UCSD-AML1 (cell line): ENCODE results near the gene SLC43A3.
A peak's percentile ranks its signal among the peaks of the same experiment; 100 is the strongest.

Source experiments
- DNase-seq: peaks from one replicate; lab custom pipeline; 2025; ENCODE audit not compliant: unreplicated experiment; lab: John Stamatoyannopoulos, UW

SLC43A3 gene

DNA sequence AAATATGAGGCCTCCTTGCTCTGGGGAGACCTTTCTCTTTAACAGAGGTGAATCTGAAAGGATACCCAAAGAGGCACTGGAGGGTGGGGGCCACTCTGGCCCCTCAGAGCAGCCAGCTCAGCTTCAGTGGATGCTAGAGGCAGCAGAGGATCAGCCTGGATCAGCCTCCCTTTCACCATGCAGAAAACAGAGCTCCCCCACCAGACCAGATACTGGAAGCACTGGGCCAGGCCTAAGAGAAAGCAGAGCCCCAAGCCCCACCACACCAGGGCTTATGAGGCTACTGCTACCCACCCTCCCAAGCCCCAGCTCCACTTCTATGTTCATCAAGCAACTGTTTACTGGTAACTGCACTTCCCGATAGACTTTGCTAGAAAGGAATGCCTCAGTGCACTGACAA lies 4.0 kb upstream of the SLC43A3 start:
- DNase-seq = peak; percentile 31

DNA sequence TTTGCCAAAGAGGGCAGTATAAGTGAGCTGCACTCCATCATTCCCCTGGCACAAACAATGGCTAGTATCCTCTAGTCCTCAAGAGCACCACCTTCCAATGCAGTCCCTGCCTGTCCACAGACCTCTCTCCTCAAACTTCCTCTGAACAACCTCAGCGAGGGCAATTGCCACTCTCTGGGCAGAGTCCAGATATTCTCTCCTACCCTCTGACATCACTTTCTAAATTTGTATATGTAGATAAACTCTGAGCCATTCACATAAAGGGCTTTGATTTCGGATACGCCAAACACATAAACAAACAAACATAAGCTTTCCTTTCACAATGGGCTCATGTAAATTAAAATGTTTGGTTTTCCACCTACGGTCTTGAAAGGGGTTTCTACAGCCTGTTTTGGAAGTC lies 3.0 kb upstream of the SLC43A3 start:
- DNase-seq = no peak

GRCh38 chr11:57428643-57429042 lies 1.7 kb upstream of the SLC43A3 start:
- DNase-seq = no peak

DNA sequence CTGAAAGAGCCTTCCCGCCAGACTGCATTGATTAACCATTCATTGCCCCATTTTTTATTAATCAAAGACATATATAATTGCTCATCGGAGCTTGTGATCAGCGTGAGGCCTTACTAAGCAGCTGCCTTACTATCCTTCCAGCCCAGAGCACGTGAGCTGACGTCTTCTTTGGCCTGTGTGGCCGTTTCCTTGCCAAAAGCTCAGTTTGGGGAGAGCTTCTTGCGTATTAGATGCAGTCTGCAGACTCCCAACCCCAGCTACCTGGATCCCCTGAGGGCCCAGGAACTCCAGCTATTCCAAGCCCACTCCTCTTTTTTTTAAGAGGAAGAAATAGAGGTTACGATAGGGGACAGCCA lies 784 bp upstream of the SLC43A3 start:
- no peak for DNase-seq

DNA sequence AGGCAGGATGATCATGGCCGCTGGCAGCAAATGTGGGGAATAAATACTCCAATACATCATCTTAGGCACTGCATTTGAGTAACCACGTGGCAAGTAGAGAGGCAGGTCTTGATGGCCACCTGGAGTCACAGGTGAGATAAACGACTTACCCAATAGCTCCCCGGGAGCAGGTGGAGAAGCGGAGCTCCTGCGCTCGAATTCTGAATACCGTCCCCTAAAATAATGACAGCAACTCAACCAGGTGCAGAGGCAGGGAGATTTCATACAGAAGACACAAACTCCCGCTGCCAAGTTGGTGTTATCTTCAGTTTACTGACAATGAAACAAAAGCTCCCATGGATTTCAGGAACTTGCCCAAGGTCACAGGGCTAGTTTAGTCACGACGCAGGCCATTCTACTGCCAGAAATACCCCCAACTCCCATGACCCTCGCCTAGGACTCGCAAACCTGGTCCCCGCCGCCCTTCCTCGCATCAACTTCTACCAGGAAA lies 437 bp downstream of the SLC43A3 start:
- no peak for DNase-seq

GRCh38 chr11:57425565-57426438 lies 1.1 kb downstream of the SLC43A3 start:
- DNase-seq = peak; percentile 39

DNA sequence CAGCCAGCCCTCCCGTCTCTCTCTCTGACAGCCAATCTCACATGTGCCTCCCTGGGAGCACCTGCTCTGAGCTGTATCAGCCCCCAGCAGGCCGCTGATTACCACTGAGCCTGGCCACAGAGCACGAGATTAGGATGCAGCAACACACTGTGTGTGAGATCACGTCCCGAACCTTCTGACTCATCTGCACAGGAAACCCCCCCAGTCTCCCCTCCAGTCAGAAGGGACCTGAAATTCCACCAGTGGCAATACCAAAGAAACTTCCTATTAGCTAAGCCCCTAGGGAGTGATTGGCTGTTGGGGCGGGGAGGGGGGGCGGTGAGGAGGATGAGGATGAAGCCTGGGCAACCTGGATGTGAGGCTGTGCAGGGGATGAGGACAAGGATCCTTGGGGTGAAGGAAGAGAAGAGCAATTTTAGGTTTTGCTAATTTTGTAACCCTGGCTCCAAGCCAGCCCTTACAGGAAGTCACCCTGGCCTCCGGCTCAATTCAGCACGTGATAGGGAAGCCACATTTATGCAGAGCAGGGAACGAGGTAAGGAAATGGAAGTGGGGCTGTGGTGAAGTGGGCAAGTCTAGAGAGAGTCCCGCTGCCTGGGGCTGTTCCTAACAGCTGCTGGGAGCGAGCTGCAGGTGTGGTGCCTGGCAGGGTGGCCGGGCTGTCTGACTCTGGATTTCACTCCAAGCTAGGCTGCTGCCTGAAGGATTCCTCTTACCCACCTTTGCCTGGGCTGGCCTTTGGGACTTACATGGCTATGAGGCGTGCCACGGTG lies 1.9 kb downstream of the SLC43A3 start:
- peak; percentile 88 for DNase-seq

DNA sequence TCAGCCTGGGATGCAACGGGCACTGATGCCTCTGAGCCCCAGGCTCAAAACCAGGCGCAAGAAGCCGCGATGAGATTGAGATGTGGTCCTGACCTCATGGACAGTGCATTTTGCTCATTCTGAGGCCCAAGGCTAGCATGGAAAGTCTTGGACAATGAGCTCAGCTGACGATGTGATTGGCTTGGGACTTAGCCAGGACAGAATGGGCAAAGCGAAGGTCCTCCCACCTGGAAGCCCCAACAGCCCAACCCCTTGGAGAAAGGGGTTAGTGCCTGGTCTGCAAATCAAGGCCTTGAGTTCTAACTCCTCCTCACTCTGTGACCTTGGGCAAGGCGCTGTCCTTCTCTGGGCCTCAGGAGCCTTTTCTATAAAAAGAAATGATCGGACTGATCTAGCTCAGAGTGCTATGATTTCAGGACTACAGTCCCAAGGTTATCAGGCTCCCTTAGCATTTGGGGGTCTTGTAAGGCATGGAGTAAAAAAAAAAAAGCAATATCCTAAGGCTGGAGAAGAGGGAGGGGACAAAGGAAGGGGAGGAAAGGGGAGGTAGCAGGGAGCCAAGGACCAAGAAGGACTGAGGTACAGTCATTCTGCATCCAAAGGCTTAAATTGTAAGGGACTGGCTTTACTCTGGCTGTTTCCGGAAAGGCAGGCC lies 2.7 kb downstream of the SLC43A3 start:
- DNase-seq = no peak

GRCh38 chr11:57422669-57423068 lies 4.3 kb downstream of the SLC43A3 start:
- no peak for DNase-seq

DNA sequence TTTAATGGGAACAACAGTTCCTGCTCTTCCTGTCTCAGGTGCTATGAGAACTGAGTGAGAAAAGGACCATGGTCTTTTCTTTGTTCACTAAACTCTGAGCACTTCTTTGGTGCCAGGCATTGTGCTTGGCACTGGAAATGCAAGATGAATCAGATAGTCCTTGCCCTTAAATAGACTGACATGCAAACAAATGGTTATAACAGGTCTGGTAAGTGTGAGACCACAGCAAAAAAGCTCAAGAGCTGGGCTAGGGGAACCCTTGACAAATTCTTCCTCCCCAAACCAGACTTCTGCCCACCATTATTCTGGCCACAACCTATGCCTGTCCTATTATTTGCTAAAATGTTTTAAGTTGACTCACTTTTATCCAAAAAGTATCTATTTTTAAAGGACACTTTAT lies 5.1 kb downstream of the SLC43A3 start:
- no peak for DNase-seq

DNA sequence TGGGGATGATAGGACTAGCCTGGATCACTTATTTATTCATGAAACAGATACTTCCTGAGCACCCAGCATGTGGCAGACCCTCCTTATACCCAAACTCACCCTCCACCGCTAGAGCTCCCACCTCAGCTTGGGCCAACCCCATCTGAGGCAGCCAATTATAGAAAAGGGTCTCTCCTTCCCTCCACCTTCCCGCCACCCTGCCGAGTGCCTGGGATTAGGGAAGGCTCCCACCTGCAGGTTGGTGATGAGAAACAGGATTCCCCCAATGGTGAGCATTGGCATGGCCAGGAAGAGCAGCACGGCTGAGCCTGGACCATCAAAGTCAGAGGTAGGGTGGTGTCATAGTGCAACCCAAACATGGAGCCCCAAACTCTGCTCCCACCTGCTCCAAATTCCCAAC lies 5.9 kb downstream of the SLC43A3 start:
- DNase-seq = no peak

DNA sequence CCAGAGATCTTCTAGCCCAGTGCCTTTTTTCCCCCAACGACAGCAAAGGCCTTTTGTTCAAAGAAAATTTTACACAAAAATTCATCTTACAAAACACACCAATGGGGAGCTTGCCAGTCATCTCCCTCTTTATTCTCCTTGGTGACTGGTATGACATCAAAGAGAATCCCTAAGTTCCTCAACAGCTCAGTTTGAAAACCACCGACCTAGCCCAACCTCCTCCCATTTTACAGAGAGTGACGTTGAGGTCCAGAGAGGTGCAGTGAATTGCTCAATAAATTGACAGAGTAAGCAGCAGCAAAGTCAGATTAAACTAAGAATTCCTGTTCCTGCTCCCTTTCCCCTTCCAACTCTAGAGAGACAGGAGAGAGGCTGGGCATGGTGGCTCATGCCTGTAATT lies 7.8 kb downstream of the SLC43A3 start:
- no peak for DNase-seq

DNA sequence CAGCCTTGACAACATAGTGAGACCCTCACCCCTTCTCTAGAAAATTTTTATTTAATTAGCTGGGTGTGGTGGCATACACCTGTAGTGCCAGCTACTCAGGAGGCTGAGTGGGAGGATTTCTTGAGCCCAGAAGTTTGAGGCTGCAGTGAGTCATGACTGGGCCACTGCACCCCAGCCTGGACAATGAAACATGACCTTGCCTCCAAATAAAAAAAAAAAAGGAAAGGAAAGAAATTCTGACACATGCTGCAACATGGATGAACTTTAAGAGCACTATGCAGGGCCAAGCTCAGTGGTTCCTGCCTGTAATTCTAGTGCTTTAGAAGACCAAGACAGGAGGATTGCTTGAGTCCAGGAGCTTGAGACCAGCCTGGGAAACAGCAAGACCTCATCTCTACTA lies 8.8 kb downstream of the SLC43A3 start:
- DNase-seq = no peak

- no peak for DNase-seq
Observed at GRCh38 chr11:57417056-57417455, 9.9 kb downstream of the SLC43A3 start.

GRCh38 chr11:57416436-57416835 lies 10.5 kb downstream of the SLC43A3 start:
- DNase-seq = no peak

DNA sequence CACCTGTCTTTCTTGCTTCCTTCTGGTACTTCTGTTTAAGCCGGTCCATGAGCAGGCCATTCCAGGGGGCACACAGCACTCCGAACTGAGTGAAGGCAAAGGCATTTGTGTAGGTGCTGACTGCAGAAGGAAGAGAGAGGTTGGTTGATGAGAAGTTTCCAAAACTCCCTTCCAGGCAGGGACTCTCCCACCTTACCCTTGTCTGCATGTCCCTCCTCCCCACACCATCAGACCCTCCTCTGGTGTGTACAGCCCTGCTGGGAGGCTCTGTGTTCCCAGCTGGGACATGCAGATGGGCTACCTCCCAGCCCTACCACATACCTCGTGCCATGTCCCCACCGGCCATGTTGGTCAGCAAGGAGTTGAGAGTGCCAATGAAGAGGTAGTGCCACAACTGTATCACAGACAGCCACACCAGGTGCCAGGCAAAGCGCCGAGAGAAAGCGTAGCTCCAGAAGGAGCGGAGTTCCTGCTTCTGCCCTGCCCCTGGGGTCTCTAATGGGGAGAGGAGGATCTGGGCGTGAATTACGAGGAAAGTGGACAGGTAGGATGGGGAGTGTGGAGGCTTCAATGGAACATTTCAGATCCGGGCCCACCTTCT lies 12.2 kb downstream of the SLC43A3 start:
- DNase-seq = no peak

GRCh38 chr11:57413681-57414080 lies 13.2 kb downstream of the SLC43A3 start:
- DNase-seq = no peak

GRCh38 chr11:57410287-57410686 lies 16.6 kb downstream of the SLC43A3 start:
- DNase-seq = no peak

- no peak for DNase-seq
Observed at GRCh38 chr11:57409321-57410100, 17.4 kb downstream of the SLC43A3 start.

DNA sequence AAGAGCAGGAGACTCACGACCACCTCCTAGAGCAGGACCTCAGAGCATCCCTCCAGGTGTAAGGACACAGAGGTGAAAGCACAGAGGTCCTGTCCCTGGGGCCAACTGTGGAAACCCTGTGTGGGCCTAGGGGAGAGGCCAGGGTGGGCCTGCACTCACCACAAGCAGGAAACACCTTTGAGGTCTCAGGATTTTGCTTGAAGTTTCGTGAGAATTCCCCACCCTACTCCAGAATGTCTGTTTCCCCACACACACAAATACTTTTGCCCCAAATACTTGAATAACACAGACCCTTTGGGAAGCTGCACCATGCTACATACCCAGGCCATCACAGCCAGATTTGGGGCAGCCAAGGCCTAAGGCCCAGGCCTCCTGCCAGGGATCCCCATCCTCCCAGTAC lies 18.1 kb downstream of the SLC43A3 start:
- DNase-seq = no peak
